ENCODE data around the gene MRPS11.

- TF ChIP-seq CTCF (IDR thresholded peaks at IDR 0.05): no peak
- no peak for TF ChIP-seq POLR2A (IDR thresholded peaks at IDR 0.05)
Measured at GRCh38 chr15:88430051-88430450, 37.5 kb upstream of the MRPS11 start.

Data from ovary (tissue), 3 donors.